GM18517 (cell line): ENCODE measurements around the gene CCDC47.

Experiments
- ATAC-seq: cut with Tn5 transposase; IDR thresholded peaks from one replicate; pipeline ENCODE4 v1.9.1; 2021; ENCODE audit warnings: mild to moderate bottlenecking, moderate library complexity; ENCODE audit not compliant: unreplicated experiment

CCDC47 gene

GRCh38 chr17:63785556-63785955 is 12.2 kb upstream of the CCDC47 start:
- ATAC-seq: no peak

GRCh38 chr17:63783522-63783921 is 10.1 kb upstream of the CCDC47 start:
- ATAC-seq: no peak

- ATAC-seq: no peak
Observed at GRCh38 chr17:63780928-63781327, 7.5 kb upstream of the CCDC47 start.

- no peak for ATAC-seq
Observed at GRCh38 chr17:63780507-63780906, 7.1 kb upstream of the CCDC47 start.

- no peak for ATAC-seq
Observed at GRCh38 chr17:63775420-63775819, 2.0 kb upstream of the CCDC47 start.

GRCh38 chr17:63774969-63775265 is 1.5 kb upstream of the CCDC47 start:
- no peak for ATAC-seq

- no peak for ATAC-seq
Observed at GRCh38 chr17:63774141-63774968, 958 bp upstream of the CCDC47 start, which contains the start of gene DDX42. Gene DDX42, plus strand, starts transcription at chr17:63774170. Its CDS starts 12,880 bp downstream, at chr17:63787050.

- no peak for ATAC-seq
Observed at GRCh38 chr17:63772801-63773271, 561 bp downstream of the CCDC47 start.

GRCh38 chr17:63768433-63768832 is 5.0 kb downstream of the CCDC47 start:
- no peak for ATAC-seq

GRCh38 chr17:63766754-63767153 is 6.6 kb downstream of the CCDC47 start:
- no peak for ATAC-seq

GRCh38 chr17:63764716-63765115 is 8.7 kb downstream of the CCDC47 start:
- ATAC-seq: no peak

GRCh38 chr17:63762161-63763078 is 11.0 kb downstream of the CCDC47 start:
- ATAC-seq: no peak

- no peak for ATAC-seq
Observed at GRCh38 chr17:63760771-63761539, 12.4 kb downstream of the CCDC47 start.

- ATAC-seq: no peak
Observed at GRCh38 chr17:63758428-63758827, 15.0 kb downstream of the CCDC47 start.

- ATAC-seq: no peak
Observed at GRCh38 chr17:63754046-63754445, 19.4 kb downstream of the CCDC47 start.

- no peak for ATAC-seq
Observed at GRCh38 chr17:63753215-63753614, 20.2 kb downstream of the CCDC47 start.

GRCh38 chr17:63752707-63753106 is 20.7 kb downstream of the CCDC47 start:
- no peak for ATAC-seq

GRCh38 chr17:63751806-63752205 is 21.6 kb downstream of the CCDC47 start:
- no peak for ATAC-seq

GRCh38 chr17:63741408-63742173 is 31.8 kb downstream of the CCDC47 start, which contains the start of gene STRADA:
Gene STRADA, minus strand, starts transcription at chr17:63741799. Its CDS starts 13,430 bp downstream, at chr17:63728369.
- ATAC-seq: peak; percentile 80

GRCh38 chr17:63741143-63741407 is 32.3 kb downstream of the CCDC47 start:
- ATAC-seq: peak; percentile 14
